GM21717 (cell line): ENCODE results near the gene PACS2.
A peak's percentile ranks its signal among the peaks of the same experiment; 100 is the strongest.

Experiments
- ATAC-seq: cut with Tn5 transposase; IDR thresholded peaks from one replicate; pipeline ENCODE4 v1.9.1; 2021; ENCODE audit warnings: mild to moderate bottlenecking, moderate library complexity; ENCODE audit not compliant: unreplicated experiment

Gene PACS2

DNA sequence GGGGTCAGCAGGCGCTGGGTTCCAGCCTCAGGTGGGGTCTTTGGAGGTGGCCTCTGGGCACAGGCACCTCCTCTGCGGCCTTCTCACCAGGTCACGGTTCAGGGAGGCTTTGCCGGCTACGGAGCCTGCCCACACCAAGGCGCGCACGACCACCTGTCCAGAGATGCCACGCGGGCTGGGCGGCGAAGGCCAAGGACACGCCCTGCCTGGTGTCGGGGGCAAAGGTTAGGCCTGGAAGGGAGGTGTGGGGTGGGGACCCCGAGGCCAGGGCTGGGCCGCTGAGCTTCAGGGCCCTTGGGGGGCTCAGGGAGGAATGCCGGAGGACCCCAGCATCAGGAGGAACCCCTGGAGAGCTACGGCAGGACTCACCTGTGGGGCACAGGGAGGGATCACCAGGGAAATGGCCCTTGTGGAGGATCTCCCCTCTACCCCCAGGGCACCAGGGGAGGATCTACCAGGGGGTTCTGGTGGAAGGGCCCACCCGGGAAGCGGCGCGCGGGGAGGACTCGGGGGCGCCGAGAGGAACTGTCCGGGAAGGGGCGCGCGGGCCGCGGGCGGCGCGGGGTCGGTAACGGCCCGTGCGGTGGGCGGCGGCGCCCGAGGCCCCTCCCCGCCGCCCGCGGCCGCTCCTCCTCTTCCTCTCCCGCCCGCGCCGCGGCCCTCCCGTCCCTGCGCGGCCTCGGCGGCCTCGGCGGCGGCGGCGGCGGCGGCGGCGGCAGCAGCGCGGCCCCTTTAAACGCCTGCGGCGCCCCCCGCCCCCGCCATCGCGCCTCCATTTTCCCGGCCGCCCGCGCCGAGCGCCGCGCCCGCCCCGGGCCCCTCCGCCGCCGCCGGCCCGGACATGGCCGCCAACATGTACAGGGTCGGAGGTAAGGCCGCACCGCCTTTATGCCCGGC, 104.9 kb downstream of the PACS2 start, which contains the start of gene MTA1:
TSS of gene MTA1 (plus strand) at position 633 of the 897 bp plus-strand sequence. CDS start at position 842, 209 bp downstream.
- ATAC-seq: peak; percentile 44

DNA sequence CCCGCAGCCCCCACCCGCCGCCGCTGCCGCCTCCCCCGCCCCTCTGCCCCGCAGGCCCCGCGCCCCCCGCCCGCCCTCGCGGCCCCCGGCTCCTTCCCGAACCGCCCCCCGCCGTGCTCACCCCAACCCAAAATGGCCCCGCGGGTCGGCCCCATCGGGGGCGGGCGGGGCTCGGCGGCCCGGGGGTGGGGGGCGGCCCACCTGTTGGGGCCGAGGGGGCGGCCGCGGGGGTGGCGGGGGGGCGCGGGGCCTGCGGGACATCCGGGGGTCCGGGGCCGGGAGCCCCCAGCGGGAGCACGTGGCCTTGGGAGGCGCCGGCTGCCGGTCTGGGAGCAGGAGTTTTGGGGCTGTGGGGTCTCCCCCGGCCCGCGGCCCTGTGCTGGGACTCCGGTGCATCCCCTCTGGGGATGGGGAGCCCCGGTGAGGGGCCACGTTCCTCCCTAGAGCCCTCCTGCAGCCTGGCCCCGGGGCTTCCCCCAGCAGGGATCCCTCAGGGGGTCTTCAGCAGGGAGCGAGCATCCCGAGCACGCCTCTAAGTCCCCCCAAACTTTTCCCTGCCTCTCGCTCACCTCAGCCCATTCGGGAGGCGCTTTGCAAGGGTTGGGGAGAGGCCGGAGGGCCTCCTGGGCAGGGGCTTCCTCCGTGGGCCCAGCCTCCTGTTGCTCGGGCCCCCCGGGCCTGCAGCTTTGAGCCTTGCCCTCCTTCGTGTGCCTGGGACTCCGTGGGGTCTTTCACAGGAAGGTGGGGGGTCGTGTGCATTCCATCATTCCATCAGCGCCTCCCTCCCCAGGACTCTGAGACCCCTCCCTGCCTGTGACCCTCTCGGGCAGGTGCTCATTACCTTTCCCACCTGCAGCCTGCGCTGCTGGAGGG, 105.8 kb downstream of the PACS2 start:
- no peak for ATAC-seq

DNA sequence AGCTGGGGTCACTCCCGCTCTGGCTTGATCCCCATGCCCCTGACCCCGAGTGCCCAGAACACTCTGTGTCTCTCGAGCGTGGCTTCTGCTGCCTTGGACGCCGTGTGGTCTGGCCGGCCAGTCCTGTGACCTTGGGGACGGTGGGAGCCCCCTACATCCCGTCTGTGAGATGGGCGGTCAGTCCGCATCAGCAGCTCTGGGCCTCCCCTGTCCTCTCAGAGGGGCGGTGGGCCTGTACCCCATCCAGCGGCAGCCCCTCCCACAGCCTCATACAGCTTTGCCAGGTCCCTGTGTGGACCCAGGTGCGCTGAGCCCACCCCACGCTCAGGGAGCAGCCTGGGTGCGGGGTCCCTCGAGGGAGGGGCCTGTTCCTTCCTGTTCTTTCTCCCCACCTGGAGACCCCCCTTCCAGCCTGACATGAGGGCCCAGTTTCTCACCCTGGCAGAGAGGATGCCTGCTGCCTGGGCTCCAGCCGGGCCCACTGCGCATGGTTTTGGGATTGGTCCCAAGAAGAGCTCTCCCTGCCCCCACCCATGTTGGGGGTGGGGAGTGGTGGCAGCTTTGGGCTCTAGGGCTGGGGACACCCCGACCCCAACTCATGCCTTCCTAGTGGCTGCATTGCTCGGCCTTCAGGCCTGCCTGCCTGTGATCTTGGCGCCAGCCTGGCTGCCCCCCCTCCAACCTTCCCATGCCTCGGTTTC, 106.6 kb downstream of the PACS2 start:
- no peak for ATAC-seq

- no peak for ATAC-seq
Observed at GRCh38 chr14:105421723-105422615, 107.4 kb downstream of the PACS2 start.

- no peak for ATAC-seq
Observed at GRCh38 chr14:105422695-105423487, 108.3 kb downstream of the PACS2 start.

DNA sequence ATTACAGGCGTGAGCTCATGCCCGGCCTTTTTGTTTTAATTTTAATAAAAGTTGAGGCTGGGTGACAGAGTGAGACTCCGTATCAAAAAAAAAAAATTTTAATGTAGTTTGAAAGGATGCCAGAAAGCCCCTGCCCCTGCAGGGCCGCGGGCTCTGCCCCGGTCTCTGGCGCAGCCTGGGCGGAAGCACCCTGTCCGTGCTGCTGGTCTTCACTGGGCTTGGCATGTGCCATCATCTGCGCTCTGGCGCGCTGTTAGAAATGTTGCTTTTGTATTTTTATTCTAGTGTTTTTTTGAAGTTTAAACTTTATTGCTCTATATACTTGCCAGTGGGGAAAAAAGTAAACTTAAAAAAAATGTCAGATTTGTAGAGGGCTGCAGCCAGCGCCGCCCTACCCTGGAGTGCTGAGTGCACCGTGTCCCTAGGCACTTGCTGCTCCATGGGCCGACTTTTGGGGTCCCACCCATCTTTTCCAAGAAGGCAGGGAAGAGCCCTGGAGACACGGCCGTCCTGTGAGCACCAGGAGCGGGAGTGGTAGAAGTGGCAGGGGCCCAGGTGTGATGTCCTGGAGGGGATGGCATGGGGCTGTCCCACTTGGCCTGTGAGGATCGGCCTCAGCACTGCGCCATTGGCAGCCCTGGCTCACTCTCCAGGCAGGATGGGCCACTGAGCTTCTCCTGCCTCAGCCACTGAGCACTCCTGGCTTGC, 109.1 kb downstream of the PACS2 start:
- no peak for ATAC-seq

GRCh38 chr14:105424861-105425260, 110.3 kb downstream of the PACS2 start:
- ATAC-seq: no peak

DNA sequence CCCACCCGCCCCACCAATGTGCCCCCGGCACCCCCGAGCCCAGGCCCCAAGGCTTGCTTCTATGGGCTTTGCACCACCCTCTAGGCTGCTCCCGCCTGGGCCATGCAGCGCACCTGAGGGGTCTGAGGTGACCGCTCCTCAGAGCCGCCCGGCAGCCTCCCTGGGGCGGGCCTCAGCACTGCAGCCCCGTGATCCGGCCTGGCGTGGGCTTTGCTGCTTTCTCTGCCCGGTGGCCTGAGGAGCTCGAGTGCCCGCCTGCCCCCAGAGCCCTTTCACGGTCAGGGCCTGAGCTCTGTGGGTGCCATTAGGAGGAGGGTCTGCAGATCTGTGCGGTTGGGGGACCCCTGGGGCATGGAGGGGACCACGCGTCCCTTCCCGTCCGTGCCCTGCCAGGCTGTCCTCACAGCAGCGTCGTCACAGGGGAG, 111.3 kb downstream of the PACS2 start:
- no peak for ATAC-seq

DNA sequence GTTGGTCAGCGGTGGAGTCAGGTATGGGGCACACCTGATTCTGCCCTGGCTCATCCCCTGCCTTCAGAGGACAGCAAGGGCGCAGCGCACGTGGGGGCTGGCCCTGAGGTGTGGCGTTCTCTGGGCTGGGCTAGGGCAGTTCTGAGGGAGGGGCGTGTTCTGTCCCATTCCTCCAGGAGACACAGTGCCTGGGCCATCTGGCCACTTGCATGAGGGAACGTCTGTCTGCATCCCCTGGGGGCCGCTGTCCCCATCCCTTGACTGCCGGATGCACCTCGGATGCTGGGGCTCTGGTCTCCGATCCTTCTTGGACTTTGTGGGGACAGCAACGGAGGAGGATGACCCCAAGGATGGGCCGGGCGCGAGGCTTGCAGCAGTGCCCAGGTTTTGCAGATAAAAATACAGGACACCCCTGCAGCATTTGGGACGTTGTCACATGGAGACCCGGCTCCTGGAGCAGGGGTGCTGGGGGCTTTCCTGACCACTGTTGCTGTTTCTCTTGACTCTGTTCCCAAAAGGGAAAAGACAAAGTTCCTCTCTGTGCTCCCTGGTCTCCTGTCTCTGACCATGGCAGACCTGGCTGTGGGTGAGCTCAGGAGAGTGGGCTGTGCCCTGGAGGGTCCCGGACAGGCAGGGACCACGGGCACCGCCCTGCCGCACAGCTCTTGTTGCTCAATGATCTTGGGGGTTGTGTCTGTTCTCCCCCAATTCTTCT, 112.0 kb downstream of the PACS2 start:
- ATAC-seq: no peak

DNA sequence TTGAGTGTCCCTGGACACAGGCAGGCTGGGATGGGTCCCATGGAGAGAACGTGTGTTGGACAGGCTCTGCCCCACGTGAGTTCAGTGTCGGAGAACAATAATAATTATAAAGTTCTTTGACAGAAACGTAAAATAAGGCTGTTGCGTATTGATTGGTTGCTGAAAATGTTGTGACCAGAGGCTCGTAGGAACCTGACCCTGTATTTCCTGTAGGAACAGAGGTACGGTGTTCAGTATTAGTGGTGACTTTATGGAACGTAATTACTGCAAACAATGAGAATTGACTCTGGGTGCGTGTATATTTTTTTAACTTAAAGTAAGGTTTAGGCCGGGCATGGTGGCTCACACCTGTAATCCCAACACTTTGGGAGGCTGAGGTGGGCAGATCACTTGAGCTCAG, 112.9 kb downstream of the PACS2 start:
- ATAC-seq: no peak

- no peak for ATAC-seq
Observed at GRCh38 chr14:105427936-105428485, 113.5 kb downstream of the PACS2 start.

- no peak for ATAC-seq
Observed at GRCh38 chr14:105430042-105430441, 115.5 kb downstream of the PACS2 start.

GRCh38 chr14:105430565-105430964, 116.0 kb downstream of the PACS2 start:
- no peak for ATAC-seq

GRCh38 chr14:105431256-105431655, 116.7 kb downstream of the PACS2 start:
- no peak for ATAC-seq

DNA sequence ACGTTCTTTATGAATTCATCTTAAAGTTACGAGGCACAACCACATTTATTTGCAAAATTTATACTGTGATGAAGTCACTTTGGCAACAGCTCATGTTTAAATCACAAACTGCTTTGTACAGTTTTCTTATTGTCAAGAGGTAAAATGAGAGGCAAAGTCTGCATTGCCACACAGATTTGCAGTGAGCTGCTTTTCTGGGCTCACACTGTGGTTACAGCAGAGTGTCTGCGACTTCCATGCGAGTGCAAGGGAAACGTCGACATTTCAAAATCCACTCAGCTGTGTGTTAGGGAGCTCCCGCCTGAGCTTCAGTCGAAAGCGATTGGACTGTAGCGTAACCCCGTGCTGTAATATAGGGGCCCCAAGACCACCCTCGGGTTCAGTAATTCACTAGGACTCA, 118.1 kb downstream of the PACS2 start:
- ATAC-seq: no peak

- no peak for ATAC-seq
Observed at GRCh38 chr14:105433161-105433605, 118.6 kb downstream of the PACS2 start.

DNA sequence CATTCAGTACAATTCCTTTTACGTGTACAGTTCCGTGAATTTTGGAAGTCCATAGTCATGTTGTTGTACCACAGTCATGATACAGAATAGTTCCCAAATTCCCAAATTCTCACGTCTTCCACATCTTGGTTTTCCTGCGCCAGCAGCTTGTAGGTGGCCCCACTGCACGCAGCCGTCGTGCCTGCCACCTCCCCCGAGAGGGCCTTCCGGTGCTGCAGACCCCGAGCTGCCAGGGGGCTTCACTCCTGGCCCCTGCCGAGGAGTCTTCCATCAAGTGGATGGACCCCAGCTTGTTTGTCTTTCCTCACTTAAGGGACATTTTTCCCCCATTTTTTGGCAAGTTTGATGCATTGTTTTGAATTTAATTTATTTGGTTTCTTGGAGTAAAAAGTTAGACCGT, 121.9 kb downstream of the PACS2 start:
- ATAC-seq: no peak
